Memory B cell (primary cell): ENCODE data around the gene LRCH1.

Source experiments
- ATAC-seq: fragments of 150-1000 bp; cut with Tn5 transposase; 2 replicates; pipeline ENCODE4 v1.10.0; 2021; ENCODE audit warnings: low read depth, mild to moderate bottlenecking, moderate library complexity
- DNase-seq, 2 donors: peaks; one replicate each; pipeline ENCODE4 v3.0.0; 2022; ENCODE audit warnings: low spot score in 2 of 2
- H3K27ac Mint-ChIP-seq: one replicate; pipeline ENCODE4 v1.8.0; 2022; ENCODE audit warnings: mild to moderate bottlenecking, moderate library complexity, mixed read lengths
- H3K27me3 Mint-ChIP-seq: one replicate; pipeline ENCODE4 v1.8.0; 2022; ENCODE audit warnings: mixed read lengths
- H3K36me3 Mint-ChIP-seq: one replicate; pipeline ENCODE4 v1.8.0; 2022; ENCODE audit warnings: mild to moderate bottlenecking, mixed read lengths
- H3K4me1 Mint-ChIP-seq: one replicate; pipeline ENCODE4 v1.8.0; 2022; ENCODE audit warnings: mixed read lengths
- H3K4me3 Mint-ChIP-seq: one replicate; pipeline ENCODE4 v1.8.0; 2022; ENCODE audit warnings: mild to moderate bottlenecking, moderate library complexity, mixed read lengths
- H3K9me3 Mint-ChIP-seq: one replicate; pipeline ENCODE4 v1.8.0; 2022; ENCODE audit warnings: mixed read lengths

Gene LRCH1

GRCh38 chr13:46771693-46772092 lies 218.7 kb downstream of the LRCH1 start:
- H3K4me1 Mint-ChIP-seq = no peaks in the 10 kb centered on the region
- no peaks in the 10 kb centered on the region for H3K27me3 Mint-ChIP-seq
- peaks cover 47% of the 10 kb centered on the region for H3K36me3 Mint-ChIP-seq
- no peak overlapping the region for H3K27ac Mint-ChIP-seq
- no peak overlapping the region for H3K4me3 Mint-ChIP-seq
- DNase-seq (no peak), ATAC-seq (no peak)
- H3K9me3 Mint-ChIP-seq = peaks cover 3% of the 10 kb centered on the region

GRCh38 chr13:46773541-46773940 lies 220.6 kb downstream of the LRCH1 start:
- DNase-seq = no peak
- Mint-ChIP-seq H3K36me3 (peaks cover 55% of the 10 kb centered on the region), H3K4me1 (no peaks in the 10 kb centered on the region), H3K27me3 (no peaks in the 10 kb centered on the region), H3K4me3 (no peak overlapping the region), H3K9me3 (peaks cover 3% of the 10 kb centered on the region), H3K27ac (no peak overlapping the region)
- no peak for ATAC-seq

GRCh38 chr13:46775385-46776107 lies 222.6 kb downstream of the LRCH1 start:
- H3K9me3 Mint-ChIP-seq = peaks cover 2% of the 10 kb centered on the region

GRCh38 chr13:46778095-46778494 lies 225.1 kb downstream of the LRCH1 start:
- H3K36me3 Mint-ChIP-seq = peaks cover 40% of the 10 kb centered on the region
- H3K27me3 Mint-ChIP-seq = no peaks in the 10 kb centered on the region

More at GRCh38 chr13:46775385-46776107, 222.6 kb downstream of the LRCH1 start:
- no peak overlapping the region for H3K27ac Mint-ChIP-seq
- no peak for DNase-seq
- H3K4me1 Mint-ChIP-seq = no peaks in the 10 kb centered on the region
- no peak overlapping the region for H3K4me3 Mint-ChIP-seq
- no peaks in the 10 kb centered on the region for H3K27me3 Mint-ChIP-seq
- peaks cover 51% of the 10 kb centered on the region for H3K36me3 Mint-ChIP-seq
- ATAC-seq = no peak

GRCh38 chr13:46778890-46779289 lies 225.9 kb downstream of the LRCH1 start:
- DNase-seq = no peak
- H3K4me3 Mint-ChIP-seq = no peak overlapping the region
- H3K27me3 Mint-ChIP-seq = no peaks in the 10 kb centered on the region
- no peak for ATAC-seq
- no peaks in the 10 kb centered on the region for H3K9me3 Mint-ChIP-seq
- peaks cover 35% of the 10 kb centered on the region for H3K36me3 Mint-ChIP-seq
- H3K4me1 Mint-ChIP-seq = no peaks in the 10 kb centered on the region
- no peak overlapping the region for H3K27ac Mint-ChIP-seq

More at GRCh38 chr13:46778095-46778494, 225.1 kb downstream of the LRCH1 start:
- Mint-ChIP-seq H3K4me1 (no peaks in the 10 kb centered on the region), H3K27ac (no peak overlapping the region), H3K9me3 (no peaks in the 10 kb centered on the region), H3K4me3 (no peak overlapping the region)
- no peak for DNase-seq
- ATAC-seq = no peak

GRCh38 chr13:46782066-46782465 lies 229.1 kb downstream of the LRCH1 start:
- Mint-ChIP-seq H3K27me3 (no peaks in the 10 kb centered on the region), H3K4me1 (no peaks in the 10 kb centered on the region), H3K27ac (no peak overlapping the region), H3K9me3 (no peaks in the 10 kb centered on the region), H3K4me3 (no peak overlapping the region), H3K36me3 (peaks cover 27% of the 10 kb centered on the region)
- ATAC-seq (no peak), DNase-seq (no peak)

- DNase-seq (no peak), ATAC-seq (no peak)
- no peaks in the 10 kb centered on the region for H3K27me3 Mint-ChIP-seq
- no peak overlapping the region for H3K27ac Mint-ChIP-seq
- no peaks in the 10 kb centered on the region for H3K4me1 Mint-ChIP-seq
- peaks cover 27% of the 10 kb centered on the region for H3K36me3 Mint-ChIP-seq
- H3K4me3 Mint-ChIP-seq = no peak overlapping the region
- no peaks in the 10 kb centered on the region for H3K9me3 Mint-ChIP-seq
These were observed 229.7 kb downstream of the LRCH1 start for GRCh38 chr13:46782691-46783090.

GRCh38 chr13:46783504-46783903 lies 230.5 kb downstream of the LRCH1 start:
- ATAC-seq (no peak), DNase-seq (no peak)
- Mint-ChIP-seq H3K4me1 (no peaks in the 10 kb centered on the region), H3K36me3 (peaks cover 25% of the 10 kb centered on the region), H3K27ac (no peak overlapping the region), H3K27me3 (no peaks in the 10 kb centered on the region), H3K4me3 (no peak overlapping the region), H3K9me3 (no peaks in the 10 kb centered on the region)

- H3K27me3 Mint-ChIP-seq = no peaks in the 10 kb centered on the region
- peaks cover 10% of the 10 kb centered on the region for H3K36me3 Mint-ChIP-seq
- no peak overlapping the region for H3K27ac Mint-ChIP-seq
- no peaks in the 10 kb centered on the region for H3K9me3 Mint-ChIP-seq
- DNase-seq (no peak), ATAC-seq (no peak)
- H3K4me3 Mint-ChIP-seq = no peak overlapping the region
- peaks cover 18% of the 10 kb centered on the region for H3K4me1 Mint-ChIP-seq
These were observed 242.4 kb downstream of the LRCH1 start for GRCh38 chr13:46795321-46795720.

GRCh38 chr13:46796129-46796514 lies 243.2 kb downstream of the LRCH1 start:
- ATAC-seq (no peak), DNase-seq (no peak)
- peak overlapping the region; percentile 100 for H3K4me3 Mint-ChIP-seq
- H3K36me3 Mint-ChIP-seq = peaks cover 3% of the 10 kb centered on the region
- peak overlapping the region; percentile 95 for H3K27ac Mint-ChIP-seq
- H3K27me3 Mint-ChIP-seq = no peaks in the 10 kb centered on the region
- H3K4me1 Mint-ChIP-seq = peaks cover 18% of the 10 kb centered on the region
- H3K9me3 Mint-ChIP-seq = no peaks in the 10 kb centered on the region

- peak within 1 kb of the TSS; percentile 100 for H3K4me3 Mint-ChIP-seq
- peak within 1 kb of the TSS; percentile 95 for H3K27ac Mint-ChIP-seq
- no peaks in the 10 kb centered on the region for H3K9me3 Mint-ChIP-seq
- H3K36me3 Mint-ChIP-seq = peaks cover 3% of the 10 kb centered on the region
- ATAC-seq = peak; percentile 89
- peaks cover 2% of the 10 kb centered on the region for H3K27me3 Mint-ChIP-seq
- DNase-seq = peak; percentile 77 to 86
- H3K4me1 Mint-ChIP-seq = peaks cover 18% of the 10 kb centered on the region
These were observed 243.8 kb downstream of the LRCH1 start, which contains the start of gene ESD for GRCh38 chr13:46796515-46797474. ESD (minus strand) TSS chr13:46797161; CDS start chr13:46791413, 5,748 bp downstream.

GRCh38 chr13:46797501-46798237 lies 244.7 kb downstream of the LRCH1 start:
- Mint-ChIP-seq H3K27ac (peak overlapping the region; percentile 95), H3K4me1 (peaks cover 18% of the 10 kb centered on the region), H3K27me3 (peaks cover 2% of the 10 kb centered on the region), H3K36me3 (peaks cover 3% of the 10 kb centered on the region), H3K4me3 (peak overlapping the region; percentile 100), H3K9me3 (no peaks in the 10 kb centered on the region)
- no peak for DNase-seq
- ATAC-seq = no peak

- no peak overlapping the region for H3K27ac Mint-ChIP-seq
These were observed 246.2 kb downstream of the LRCH1 start for GRCh38 chr13:46799139-46799538.

More at GRCh38 chr13:46799139-46799538, 246.2 kb downstream of the LRCH1 start:
- Mint-ChIP-seq H3K4me1 (peaks cover 15% of the 10 kb centered on the region), H3K36me3 (peaks cover 2% of the 10 kb centered on the region), H3K4me3 (no peak overlapping the region), H3K27me3 (peaks cover 2% of the 10 kb centered on the region), H3K9me3 (no peaks in the 10 kb centered on the region)
- DNase-seq (no peak), ATAC-seq (no peak)
